ENCODE measurements around the gene ADAMTS14.

ADAMTS14 gene

GRCh38 chr10:70774810-70775678 lies 102.7 kb downstream of the ADAMTS14 start:
- no peak for DNase-seq

- DNase-seq: no peak
Measured at GRCh38 chr10:70775679-70776454, 103.6 kb downstream of the ADAMTS14 start.

- DNase-seq: no peak
Measured at GRCh38 chr10:70776455-70777005, 104.2 kb downstream of the ADAMTS14 start.

- DNase-seq: no peak
Measured at GRCh38 chr10:70777063-70777875, 105.0 kb downstream of the ADAMTS14 start.

- no peak for DNase-seq
Measured at GRCh38 chr10:70778267-70778924, 106.1 kb downstream of the ADAMTS14 start.

GRCh38 chr10:70779088-70779487 lies 106.8 kb downstream of the ADAMTS14 start:
- no peak for DNase-seq

- no peak for DNase-seq
Measured at GRCh38 chr10:70779511-70780369, 107.4 kb downstream of the ADAMTS14 start.

GRCh38 chr10:70780370-70780760 lies 108.1 kb downstream of the ADAMTS14 start:
- no peak for DNase-seq

- no peak for DNase-seq
Measured at GRCh38 chr10:70780772-70781171, 108.5 kb downstream of the ADAMTS14 start.

GRCh38 chr10:70781461-70782051 lies 109.2 kb downstream of the ADAMTS14 start:
- no peak for DNase-seq

GRCh38 chr10:70782086-70782745 lies 109.9 kb downstream of the ADAMTS14 start:
- DNase-seq: no peak

- no peak for DNase-seq
Measured at GRCh38 chr10:70782746-70783680, 110.7 kb downstream of the ADAMTS14 start.

GRCh38 chr10:70784016-70784415 lies 111.7 kb downstream of the ADAMTS14 start:
- no peak for DNase-seq

GRCh38 chr10:70784471-70784870 lies 112.2 kb downstream of the ADAMTS14 start:
- no peak for DNase-seq

- no peak for DNase-seq
Measured at GRCh38 chr10:70785190-70785589, 112.9 kb downstream of the ADAMTS14 start, which contains the start of gene TBATA. TSS of gene TBATA (minus strand) at chr10:70785377. CDS start at chr10:70783379, 1,998 bp downstream.

GRCh38 chr10:70786799-70787415 lies 114.6 kb downstream of the ADAMTS14 start:
- DNase-seq: no peak

- no peak for DNase-seq
Measured at GRCh38 chr10:70791386-70792039, 119.2 kb downstream of the ADAMTS14 start.

GRCh38 chr10:70795613-70796012 lies 123.3 kb downstream of the ADAMTS14 start:
- DNase-seq: no peak
